Neural cell (in vitro differentiated cells): ENCODE results near the gene MON2. TPM values are rescaled to one million over a fixed set of nuclear protein-coding genes. Genes with fewer than 3 reads are reported as not detected.

ENCODE experiments used
- H2AFZ ChIP-seq: fragments of 200-600, 300-800 bp; sonication (generic), shearing (Covaris generic); 2 replicates; pipeline ENCODE4 v1.6.0; 2014; ENCODE audit warnings: low read depth, mild to moderate bottlenecking, antibody characterized with exemption, low read length, moderate library complexity
- H3F3A ChIP-seq: fragments of 200-600 bp; shearing (Covaris generic); 2 replicates; pipeline ENCODE4 v1.6.1; 2016; ENCODE audit warnings: mild to moderate bottlenecking, moderate library complexity, mixed read lengths, antibody characterized with exemption, low read length; ENCODE audit not compliant: insufficient read depth, poor library complexity, severe bottlenecking
- H3K27ac ChIP-seq: fragments of 200-600, 300-800 bp; sonication (generic), shearing (Covaris generic); 2 replicates; pipeline ENCODE4 v1.5.1; 2014; ENCODE audit warnings: mild to moderate bottlenecking, low read length, moderate library complexity
- H3K27me3 ChIP-seq: fragments of 300-800, 200-600 bp; sonication (generic), shearing (Covaris generic); 2 replicates; pipeline ENCODE4 v1.6.0; 2014; ENCODE audit warnings: mild to moderate bottlenecking, low read depth, low read length, moderate library complexity; ENCODE audit not compliant: insufficient read depth
- H3K36me3 ChIP-seq: fragments of 300-800, 200-600 bp; sonication (generic), shearing (Covaris generic); 2 replicates; pipeline ENCODE4 v1.5.1; 2014; ENCODE audit warnings: mild to moderate bottlenecking, antibody characterized with exemption, low read length, moderate library complexity; ENCODE audit not compliant: insufficient read depth
- H3K4me2 ChIP-seq: fragments of 300-800, 200-600 bp; sonication (generic), shearing (Covaris generic); 2 replicates; pipeline ENCODE4 v1.6.0; 2014; ENCODE audit warnings: mild to moderate bottlenecking, low read length
- H3K4me3 ChIP-seq: fragments of 300-800, 200-600 bp; sonication (generic), shearing (Covaris generic); 2 replicates; pipeline ENCODE4 v1.5.1; 2014; ENCODE audit warnings: mild to moderate bottlenecking, low read length, moderate library complexity
- H3K79me2 ChIP-seq: fragments of 200-600 bp; shearing (Covaris generic); replicated peaks from 2 replicates; pipeline ENCODE4 v1.6.0; 2014; ENCODE audit warnings: mild to moderate bottlenecking, low read length, moderate library complexity; ENCODE audit not compliant: insufficient read depth
- H3K9ac ChIP-seq: fragments of 300-800, 200-600 bp; sonication (generic), shearing (Covaris generic); 2 replicates; pipeline ENCODE4 v1.6.1; 2016; ENCODE audit warnings: mild to moderate bottlenecking, low read length, mixed read lengths
- H3K9me2 ChIP-seq: fragments of 200-600 bp; shearing (Covaris generic); 2 replicates; pipeline ENCODE4 v1.6.1; 2016; ENCODE audit warnings: mild to moderate bottlenecking, low read length, mixed read lengths; ENCODE audit not compliant: insufficient read depth
- H3K9me3 ChIP-seq: fragments of 200-600, 300-800 bp; sonication (generic), shearing (Covaris generic); 2 replicates; pipeline ENCODE4 v1.6.1; 2016; ENCODE audit warnings: mild to moderate bottlenecking, mixed run types, low read length, moderate library complexity, mixed read lengths
- H4K20me1 ChIP-seq: fragments of 200-600 bp; shearing (Covaris generic); 2 replicates; pipeline ENCODE4 v1.6.1; 2016; ENCODE audit warnings: mild to moderate bottlenecking, mixed run types; ENCODE audit not compliant: insufficient read depth
- EZH2 ChIP-seq: fragments of 200-600, 300-800 bp; shearing (Covaris generic), sonication (generic); IDR thresholded peaks from 2 replicates; pipeline ENCODE4 v1.6.1; 2014; ENCODE audit warnings: antibody characterized with exemption, low read length, borderline replicate concordance, mild to moderate bottlenecking; ENCODE audit not compliant: insufficient read depth, poor library complexity, severe bottlenecking
- MXI1 ChIP-seq: fragments of 450-650 bp; conservative IDR thresholded peaks from 2 replicates; pipeline ENCODE4 v1.6.1; 2014; ENCODE audit warnings: antibody characterized with exemption, mild to moderate bottlenecking; ENCODE audit not compliant: poor library complexity, severe bottlenecking
- RAD21 ChIP-seq: fragments of 450-650 bp; conservative IDR thresholded peaks from 2 replicates; pipeline ENCODE4 v1.6.1; 2014; ENCODE audit warnings: antibody characterized with exemption, mild to moderate bottlenecking, moderate library complexity
- REST ChIP-seq: IDR thresholded peaks from 2 replicates; pipeline ENCODE4 v1.6.1; 2012; ENCODE audit warnings: borderline replicate concordance
- polyA plus RNA-seq: library from polyadenylated mRNA; depleted of rRNA; stranded (reverse); fragments of >200 nt; gene quantifications from 2 replicates; pipeline ENCODE4 v1.2.3, GENCODE V29; 2014
- TF ChIP-seq, protein P1 (sequence below): fragments of 450-650 bp; IDR thresholded peaks from 2 replicates; pipeline ENCODE4 v1.5.1; 2014; ENCODE audit warnings: antibody characterized with exemption, mild to moderate bottlenecking, moderate library complexity; ENCODE audit not compliant: poor library complexity, severe bottlenecking

MON2 gene
- polyA plus RNA-seq, 1 donor from 2014 or later, result 44.2 TPM

DNA sequence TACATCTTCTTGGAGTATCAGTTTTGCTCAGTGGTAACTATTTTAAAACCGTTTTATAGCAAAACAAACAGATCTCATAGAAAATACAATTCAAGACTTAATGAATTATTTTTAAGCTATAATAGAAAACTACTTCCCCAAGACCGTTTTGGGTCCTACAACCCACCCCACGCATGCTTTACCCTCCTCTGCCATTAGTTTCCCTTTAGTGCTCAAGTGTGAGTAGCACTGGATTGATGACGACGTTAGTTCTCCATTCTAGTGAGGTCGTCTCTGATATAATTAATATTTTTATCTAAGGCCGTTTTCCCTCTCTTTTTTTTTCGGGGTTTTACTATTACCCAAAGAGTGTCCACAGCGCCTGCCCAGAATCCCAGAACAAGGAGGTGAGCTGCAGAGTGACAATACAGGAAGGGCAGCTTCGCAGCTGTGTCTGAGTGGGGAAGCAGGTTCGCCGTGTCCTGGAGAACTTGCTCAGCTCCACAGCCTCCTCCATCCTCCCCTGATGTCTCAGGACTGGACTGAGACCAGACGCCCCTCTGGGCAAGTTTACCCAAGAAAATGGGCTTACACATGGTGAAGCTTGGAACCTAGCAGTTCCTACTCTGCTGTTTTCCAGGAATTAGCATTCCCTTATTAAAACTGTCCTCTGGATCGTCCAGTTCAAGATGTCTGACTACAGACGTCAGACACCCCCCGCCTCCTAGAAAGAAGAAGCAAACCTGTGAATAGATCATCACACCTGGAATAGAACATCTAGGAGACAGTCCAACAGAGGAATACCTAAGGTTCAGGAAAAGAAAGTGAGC lies 31.9 kb upstream of the MON2 start:
- no peaks in the 10 kb centered on the region for H3K36me3 ChIP-seq
- H3K9ac ChIP-seq, result no peak overlapping the region
- H3K9me3 ChIP-seq, result no peaks in the 10 kb centered on the region
- H3K4me3 ChIP-seq, result peak overlapping the region; percentile 48
- H3K79me2 ChIP-seq, result no peaks in the 10 kb centered on the region
- peaks cover 15% of the 10 kb centered on the region for H3K27me3 ChIP-seq
- TF ChIP-seq EZH2 (no peak), MXI1 (no peak), REST (no peak)
- TF ChIP-seq, protein P1, sequence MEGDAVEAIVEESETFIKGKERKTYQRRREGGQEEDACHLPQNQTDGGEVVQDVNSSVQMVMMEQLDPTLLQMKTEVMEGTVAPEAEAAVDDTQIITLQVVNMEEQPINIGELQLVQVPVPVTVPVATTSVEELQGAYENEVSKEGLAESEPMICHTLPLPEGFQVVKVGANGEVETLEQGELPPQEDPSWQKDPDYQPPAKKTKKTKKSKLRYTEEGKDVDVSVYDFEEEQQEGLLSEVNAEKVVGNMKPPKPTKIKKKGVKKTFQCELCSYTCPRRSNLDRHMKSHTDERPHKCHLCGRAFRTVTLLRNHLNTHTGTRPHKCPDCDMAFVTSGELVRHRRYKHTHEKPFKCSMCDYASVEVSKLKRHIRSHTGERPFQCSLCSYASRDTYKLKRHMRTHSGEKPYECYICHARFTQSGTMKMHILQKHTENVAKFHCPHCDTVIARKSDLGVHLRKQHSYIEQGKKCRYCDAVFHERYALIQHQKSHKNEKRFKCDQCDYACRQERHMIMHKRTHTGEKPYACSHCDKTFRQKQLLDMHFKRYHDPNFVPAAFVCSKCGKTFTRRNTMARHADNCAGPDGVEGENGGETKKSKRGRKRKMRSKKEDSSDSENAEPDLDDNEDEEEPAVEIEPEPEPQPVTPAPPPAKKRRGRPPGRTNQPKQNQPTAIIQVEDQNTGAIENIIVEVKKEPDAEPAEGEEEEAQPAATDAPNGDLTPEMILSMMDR, result no peak
- H3F3A ChIP-seq, result no peaks in the 10 kb centered on the region
- H4K20me1 ChIP-seq, result no peaks in the 10 kb centered on the region
- no peak overlapping the region for H2AFZ ChIP-seq
- H3K9me2 ChIP-seq, result no peaks in the 10 kb centered on the region
- H3K4me2 ChIP-seq, result no peak overlapping the region
- no peak overlapping the region for H3K27ac ChIP-seq

- H3F3A ChIP-seq, result no peaks in the 10 kb centered on the region
- peaks cover 15% of the 10 kb centered on the region for H3K27me3 ChIP-seq
- no peak overlapping the region for H3K4me2 ChIP-seq
- no peak overlapping the region for H2AFZ ChIP-seq
- TF ChIP-seq MXI1, result no peak
- TF ChIP-seq, protein P1, result peak; percentile 47
- TF ChIP-seq RAD21, result no peak
- H3K9me3 ChIP-seq, result no peaks in the 10 kb centered on the region
- H3K27ac ChIP-seq, result no peak overlapping the region
- H4K20me1 ChIP-seq, result no peaks in the 10 kb centered on the region
- no peaks in the 10 kb centered on the region for H3K9me2 ChIP-seq
- peak overlapping the region; percentile 48 for H3K4me3 ChIP-seq
- H3K36me3 ChIP-seq, result no peaks in the 10 kb centered on the region
- no peak overlapping the region for H3K9ac ChIP-seq
- H3K79me2 ChIP-seq, result no peaks in the 10 kb centered on the region
These were observed 31.1 kb upstream of the MON2 start for GRCh38 chr12:62435303-62436163.
